Ovary (tissue), 3 donors: Measurements from ENCODE around the gene TNRC6C.

Experiments
- POLR2A ChIP-seq: fragments of 450-650 bp; IDR thresholded peaks from one replicate; pipeline ENCODE4 v1.6.1; 2017; ENCODE audit warnings: antibody characterized with exemption, mild to moderate bottlenecking, moderate library complexity
- TF ChIP-seq, protein P1 (sequence below), 3 donors: fragments of 450-650 bp in 2 of 3; fragments of 200-600 bp in 1 of 3; IDR thresholded peaks; one replicate each; pipeline versions ENCODE4 v1.5.1 to v1.8.0; 2016 to 2022; ENCODE audit warnings: antibody characterized with exemption in 3 of 3, mild to moderate bottlenecking in 1 of 3
- donor health status: DM: no; HTN: no; CAD: no.

DNA sequence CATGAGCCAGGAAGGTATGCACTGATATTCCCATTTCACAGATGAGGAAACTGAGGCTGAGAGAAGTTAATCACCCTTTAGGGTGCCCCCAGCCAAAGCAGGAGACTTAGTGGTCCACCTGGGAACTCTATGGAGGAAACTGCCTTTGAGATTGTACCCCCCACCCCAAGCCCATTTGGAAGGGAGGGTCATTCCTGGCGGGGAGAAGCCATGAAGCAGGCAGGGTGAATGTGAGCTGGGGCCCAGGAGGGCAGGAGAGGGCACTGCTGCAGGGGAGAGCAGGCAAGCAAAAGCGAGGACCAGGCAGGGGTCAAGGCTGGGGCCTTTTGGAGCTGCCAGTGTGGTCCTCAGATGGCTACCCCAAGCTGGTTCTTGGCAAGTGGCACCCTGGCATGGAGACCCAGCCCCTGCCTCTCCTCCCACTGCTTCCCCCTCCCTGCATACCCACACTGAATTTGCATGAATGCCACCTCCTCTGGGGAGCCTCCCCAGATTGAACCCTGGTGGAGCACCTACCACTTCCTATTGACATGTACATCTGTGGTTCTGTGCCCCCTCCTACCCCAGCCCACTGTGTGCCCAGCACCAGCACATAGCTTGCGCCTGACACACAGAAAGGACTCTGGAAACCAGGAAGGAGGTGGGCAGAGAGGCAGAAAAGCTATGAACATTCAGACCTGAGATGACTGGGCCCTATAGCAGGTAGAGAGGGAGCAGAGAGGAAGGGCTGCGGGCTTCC, 171.0 kb downstream of the TNRC6C start:
- TF ChIP-seq, protein P1, sequence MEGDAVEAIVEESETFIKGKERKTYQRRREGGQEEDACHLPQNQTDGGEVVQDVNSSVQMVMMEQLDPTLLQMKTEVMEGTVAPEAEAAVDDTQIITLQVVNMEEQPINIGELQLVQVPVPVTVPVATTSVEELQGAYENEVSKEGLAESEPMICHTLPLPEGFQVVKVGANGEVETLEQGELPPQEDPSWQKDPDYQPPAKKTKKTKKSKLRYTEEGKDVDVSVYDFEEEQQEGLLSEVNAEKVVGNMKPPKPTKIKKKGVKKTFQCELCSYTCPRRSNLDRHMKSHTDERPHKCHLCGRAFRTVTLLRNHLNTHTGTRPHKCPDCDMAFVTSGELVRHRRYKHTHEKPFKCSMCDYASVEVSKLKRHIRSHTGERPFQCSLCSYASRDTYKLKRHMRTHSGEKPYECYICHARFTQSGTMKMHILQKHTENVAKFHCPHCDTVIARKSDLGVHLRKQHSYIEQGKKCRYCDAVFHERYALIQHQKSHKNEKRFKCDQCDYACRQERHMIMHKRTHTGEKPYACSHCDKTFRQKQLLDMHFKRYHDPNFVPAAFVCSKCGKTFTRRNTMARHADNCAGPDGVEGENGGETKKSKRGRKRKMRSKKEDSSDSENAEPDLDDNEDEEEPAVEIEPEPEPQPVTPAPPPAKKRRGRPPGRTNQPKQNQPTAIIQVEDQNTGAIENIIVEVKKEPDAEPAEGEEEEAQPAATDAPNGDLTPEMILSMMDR (IDR thresholded peaks at IDR 0.05): no peak
- TF ChIP-seq POLR2A: no peak
